MM.1S (cell line): ENCODE measurements around the gene TBL1X.

Experiments
- DNase-seq: peaks from one replicate; pipeline ENCODE4 v3.0.0-alpha.2; 2015
- H2AFZ ChIP-seq: fragments of 300-600 bp; sonication (generic); 2 replicates; pipeline ENCODE4 v1.6.0; 2016; ENCODE audit warnings: antibody characterized with exemption, low read length
- H3F3A ChIP-seq: fragments of 300-600 bp; sonication (generic); 2 replicates; pipeline ENCODE4 v1.6.1; 2016; ENCODE audit warnings: mild to moderate bottlenecking, antibody characterized with exemption, low read length, moderate library complexity, mixed read lengths; ENCODE audit not compliant: insufficient read depth
- H3K27ac ChIP-seq: fragments of 300-600 bp; sonication (generic); 2 replicates; pipeline ENCODE4 v1.5.1; 2016; ENCODE audit warnings: mild to moderate bottlenecking, low read length
- H3K27me3 ChIP-seq: fragments of 300-600 bp; sonication (generic); replicated peaks from 2 replicates; pipeline ENCODE4 v1.6.0; 2016; ENCODE audit warnings: low read length; ENCODE audit not compliant: insufficient read depth
- H3K36me3 ChIP-seq: fragments of 300-600 bp; sonication (generic); replicated peaks from 2 replicates; pipeline ENCODE4 v1.6.1; 2016; ENCODE audit warnings: mild to moderate bottlenecking, low read length, mixed read lengths; ENCODE audit not compliant: insufficient read depth
- H3K4me1 ChIP-seq: fragments of 300-600 bp; sonication (generic); 2 replicates; pipeline ENCODE4 v1.6.1; 2016; ENCODE audit warnings: low read length, mixed read lengths
- H3K4me2 ChIP-seq: fragments of 300-600 bp; sonication (generic); 2 replicates; pipeline ENCODE4 v1.6.0; 2016; ENCODE audit warnings: low read depth, low read length
- H3K4me3 ChIP-seq: fragments of 300-600 bp; sonication (generic); 2 replicates; pipeline ENCODE4 v1.5.1; 2016; ENCODE audit warnings: low read length, mixed read lengths
- H3K79me2 ChIP-seq: fragments of 300-600 bp; sonication (generic); 2 replicates; pipeline ENCODE4 v1.6.1; 2016; ENCODE audit warnings: mixed run types, low read length, mixed read lengths
- H3K9ac ChIP-seq: fragments of 300-600 bp; sonication (generic); 2 replicates; pipeline ENCODE4 v1.6.1; 2016; ENCODE audit warnings: low read length, mixed read lengths
- H3K9me2 ChIP-seq: fragments of 300-600 bp; sonication (generic); replicated peaks from 2 replicates; pipeline ENCODE4 v1.6.1; 2016; ENCODE audit warnings: mild to moderate bottlenecking, low read length, mixed read lengths; ENCODE audit not compliant: insufficient read depth
- H3K9me3 ChIP-seq: fragments of 300-600 bp; sonication (generic); replicated peaks from 2 replicates; pipeline ENCODE4 v1.6.1; 2016; ENCODE audit warnings: mild to moderate bottlenecking, low read length, mixed read lengths; ENCODE audit not compliant: insufficient read depth
- H4K20me1 ChIP-seq: fragments of 300-600 bp; sonication (generic); 2 replicates; pipeline ENCODE4 v1.6.1; 2016; ENCODE audit warnings: mild to moderate bottlenecking, low read length, moderate library complexity, mixed read lengths; ENCODE audit not compliant: insufficient read depth
- CTCF ChIP-seq: fragments of 300-600 bp; sonication (generic); IDR thresholded peaks from 2 replicates; pipeline ENCODE4 v1.5.1; 2016; ENCODE audit warnings: antibody characterized with exemption, low read length, mixed read lengths
- EZH2 ChIP-seq: fragments of 300-600 bp; sonication (generic); optimal IDR thresholded peaks from 2 replicates; pipeline ENCODE3; 2017; ENCODE audit warnings: low read depth, mild to moderate bottlenecking, antibody characterized with exemption, low read length, mixed read lengths
- EZH2phosphoT487 ChIP-seq: fragments of 300-600 bp; sonication (generic); IDR thresholded peaks from 2 replicates; pipeline ENCODE4 v1.6.1; 2018; ENCODE audit warnings: antibody characterized with exemption, low read length

TBL1X gene

GRCh38 chrX:9677098-9677739 lies 212.4 kb downstream of the TBL1X start:
- Histone ChIP-seq H4K20me1 (no peaks in the 10 kb centered on the region), H3K4me2 (peak overlapping the region; percentile 49; the same call in 1 of the 2 replicates), H3K79me2 (peaks cover 21% of the 10 kb centered on the region), H3K9me3 (no peaks in the 10 kb centered on the region), H2AFZ (no peak overlapping the region), H3K36me3 (no peaks in the 10 kb centered on the region; the same call in 1 of the 2 replicates), H3K27me3 (no peaks in the 10 kb centered on the region), H3F3A (peaks cover 21% of the 10 kb centered on the region), H3K27ac (peak overlapping the region; percentile 85), H3K9me2 (no peaks in the 10 kb centered on the region), H3K9ac (peak overlapping the region; percentile 13; the same call in 1 of the 2 replicates), H3K4me1 (peaks cover 16% of the 10 kb centered on the region), H3K4me3 (peak overlapping the region; percentile 22; the same call in 1 of the 2 replicates)
- TF ChIP-seq CTCF (no peak), EZH2phosphoT487 (no peak), EZH2 (no peak)
- DNase-seq, result peak; percentile 80

GRCh38 chrX:9678215-9678965 lies 213.5 kb downstream of the TBL1X start:
- Histone ChIP-seq H3K9me3 (no peaks in the 10 kb centered on the region), H3K27me3 (no peaks in the 10 kb centered on the region), H3K9ac (no peak overlapping the region), H3K4me1 (peaks cover 16% of the 10 kb centered on the region), H3K79me2 (peaks cover 21% of the 10 kb centered on the region), H3K27ac (peak overlapping the region; percentile 85; the same call in 1 of the 2 replicates), H3K36me3 (no peaks in the 10 kb centered on the region; the same call in 1 of the 2 replicates), H2AFZ (no peak overlapping the region), H4K20me1 (no peaks in the 10 kb centered on the region), H3K4me3 (no peak overlapping the region), H3K9me2 (no peaks in the 10 kb centered on the region), H3K4me2 (peak overlapping the region; percentile 49; the same call in 1 of the 2 replicates), H3F3A (peaks cover 21% of the 10 kb centered on the region)
- DNase-seq, result no peak
- TF ChIP-seq EZH2phosphoT487 (no peak), CTCF (no peak), EZH2 (no peak)

- H2AFZ ChIP-seq, result no peak overlapping the region
- no peak for DNase-seq
- H3K36me3 ChIP-seq, result no peaks in the 10 kb centered on the region
- H3K27me3 ChIP-seq, result no peaks in the 10 kb centered on the region
- no peaks in the 10 kb centered on the region for H3K9me3 ChIP-seq
- no peak for TF ChIP-seq EZH2
- H3K4me1 ChIP-seq, result peaks cover 16% of the 10 kb centered on the region
- peaks cover 21% of the 10 kb centered on the region for H3K79me2 ChIP-seq
- H3K27ac ChIP-seq, result no peak overlapping the region
- no peak overlapping the region for H3K4me3 ChIP-seq
- no peak overlapping the region for H3K4me2 ChIP-seq
- H3K9me2 ChIP-seq, result no peaks in the 10 kb centered on the region
- H4K20me1 ChIP-seq, result no peaks in the 10 kb centered on the region
- peaks cover 19% of the 10 kb centered on the region for H3F3A ChIP-seq
- H3K9ac ChIP-seq, result no peak overlapping the region
These were observed 216.2 kb downstream of the TBL1X start for GRCh38 chrX:9681011-9681410.
